Vagina (tissue), 2 donors: ENCODE measurements around the gene BTN1A1. TPM values are rescaled to one million over a fixed set of nuclear protein-coding genes. Genes with fewer than 3 reads are reported as not detected.

ENCODE experiments used
- DNase-seq, 2 donors: peaks; one replicate each; pipeline ENCODE4 v3.0.0-alpha.2; 2017; ENCODE audit errors: extremely low spot score in 2 of 2
- H3K27ac ChIP-seq: fragments of 200-600 bp; sonication (generic); one replicate; pipeline ENCODE4 v1.5.1; 2019
- H3K27me3 ChIP-seq: fragments of 200-600 bp; sonication (generic); one replicate; pipeline ENCODE4 v1.5.1; 2019
- H3K36me3 ChIP-seq, 2 donors: fragments of 200-600 bp; sonication (generic); one replicate each; pipeline ENCODE4 v1.5.1; 2017 to 2019
- H3K4me1 ChIP-seq: fragments of 200-600 bp; sonication (generic); one replicate; pipeline ENCODE4 v1.5.1; 2019
- H3K4me3 ChIP-seq, 2 donors: fragments of 200-600 bp; sonication (generic); 1 replicate in 1 of 2; 2 replicates in 1 of 2; pipeline ENCODE4 v1.5.1; 2016 to 2019
- H3K9me3 ChIP-seq: fragments of 200-600 bp; sonication (generic); one replicate; pipeline ENCODE4 v1.5.1; 2019
- POLR2A ChIP-seq, 2 donors: fragments of 450-650 bp; IDR thresholded peaks; one replicate each; pipeline ENCODE4 v1.6.1; 2017; ENCODE audit warnings: antibody characterized with exemption in 2 of 2, mild to moderate bottlenecking in 2 of 2, moderate library complexity in 2 of 2
- POLR2AphosphoS5 ChIP-seq, 2 donors: sonication (generic); formaldehyde crosslinking; IDR thresholded peaks; one replicate each; pipeline ENCODE4 v1.9.0; 2017; ENCODE audit warnings: antibody characterized with exemption in 2 of 2, mild to moderate bottlenecking in 2 of 2, low read depth in 1 of 2; ENCODE audit not compliant: insufficient read depth in 1 of 2
- intact Hi-C: fragments of 100-400 bp; cut with DNase I; formaldehyde crosslinking; loops from one replicate; pipeline ENCODE4 v1.15.1; 2023
- total RNA-seq: library from RNA; depleted of rRNA; stranded (reverse); fragments of >200 nt; gene quantifications from one replicate; pipeline ENCODE4 v1.2.3, GENCODE V29; 2016
- TF ChIP-seq, protein P1 (sequence below), 3 experiments: fragments of 450-650 bp in 2 of 3; fragments of 200-600 bp in 1 of 3; sonication (generic) in 1 of 3; IDR thresholded peaks; one replicate each; pipeline ENCODE4 v1.5.1; 2017 to 2019; ENCODE audit warnings: antibody characterized with exemption in 3 of 3, mild to moderate bottlenecking in 2 of 3, moderate library complexity in 2 of 3

BTN1A1 gene
- total RNA-seq, 1 donor from 2014 or later, result not detected

DNA sequence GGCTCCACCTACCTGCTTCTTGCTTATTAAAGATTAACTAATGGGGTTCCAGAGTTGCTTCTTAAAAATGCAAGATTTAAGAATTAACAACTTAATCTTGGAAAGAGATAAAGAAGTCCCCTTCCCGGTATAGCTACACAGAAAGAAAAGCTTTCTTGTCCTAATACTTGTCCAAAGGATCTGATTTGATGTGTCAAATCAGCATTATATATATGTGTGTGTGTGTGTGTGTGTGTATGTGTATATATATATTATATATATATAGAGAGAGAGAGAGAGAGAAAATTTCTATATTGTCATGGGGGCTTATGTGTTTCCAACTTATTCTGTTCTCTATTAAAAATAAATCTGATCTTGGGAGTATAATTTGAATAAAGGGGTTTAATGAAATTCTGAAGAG, 33.4 kb downstream of the BTN1A1 start:
- Histone ChIP-seq H3K36me3 (no peaks in the 10 kb centered on the region), H3K4me1 (peaks cover 24% of the 10 kb centered on the region), H3K27ac (peak overlapping the region; percentile 90), H3K4me3 (peak overlapping the region; percentile 75 to 81), H3K27me3 (no peaks in the 10 kb centered on the region), H3K9me3 (no peaks in the 10 kb centered on the region)
- no peak for TF ChIP-seq POLR2A (IDR thresholded peaks at IDR 0.05)
- TF ChIP-seq, protein P1, sequence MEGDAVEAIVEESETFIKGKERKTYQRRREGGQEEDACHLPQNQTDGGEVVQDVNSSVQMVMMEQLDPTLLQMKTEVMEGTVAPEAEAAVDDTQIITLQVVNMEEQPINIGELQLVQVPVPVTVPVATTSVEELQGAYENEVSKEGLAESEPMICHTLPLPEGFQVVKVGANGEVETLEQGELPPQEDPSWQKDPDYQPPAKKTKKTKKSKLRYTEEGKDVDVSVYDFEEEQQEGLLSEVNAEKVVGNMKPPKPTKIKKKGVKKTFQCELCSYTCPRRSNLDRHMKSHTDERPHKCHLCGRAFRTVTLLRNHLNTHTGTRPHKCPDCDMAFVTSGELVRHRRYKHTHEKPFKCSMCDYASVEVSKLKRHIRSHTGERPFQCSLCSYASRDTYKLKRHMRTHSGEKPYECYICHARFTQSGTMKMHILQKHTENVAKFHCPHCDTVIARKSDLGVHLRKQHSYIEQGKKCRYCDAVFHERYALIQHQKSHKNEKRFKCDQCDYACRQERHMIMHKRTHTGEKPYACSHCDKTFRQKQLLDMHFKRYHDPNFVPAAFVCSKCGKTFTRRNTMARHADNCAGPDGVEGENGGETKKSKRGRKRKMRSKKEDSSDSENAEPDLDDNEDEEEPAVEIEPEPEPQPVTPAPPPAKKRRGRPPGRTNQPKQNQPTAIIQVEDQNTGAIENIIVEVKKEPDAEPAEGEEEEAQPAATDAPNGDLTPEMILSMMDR (IDR thresholded peaks at IDR 0.05), result no peak
- TF ChIP-seq POLR2AphosphoS5 (IDR thresholded peaks at IDR 0.05; ENCODE audit: insufficient read depth in 1 of 2, low read depth in 1 of 2), result no peak
- intact Hi-C loops, result loop anchor here (10.0 kb wide), 1 partner anchor 509 kb away; a partner anchor contains a TSS
- DNase-seq, result no peak

DNA sequence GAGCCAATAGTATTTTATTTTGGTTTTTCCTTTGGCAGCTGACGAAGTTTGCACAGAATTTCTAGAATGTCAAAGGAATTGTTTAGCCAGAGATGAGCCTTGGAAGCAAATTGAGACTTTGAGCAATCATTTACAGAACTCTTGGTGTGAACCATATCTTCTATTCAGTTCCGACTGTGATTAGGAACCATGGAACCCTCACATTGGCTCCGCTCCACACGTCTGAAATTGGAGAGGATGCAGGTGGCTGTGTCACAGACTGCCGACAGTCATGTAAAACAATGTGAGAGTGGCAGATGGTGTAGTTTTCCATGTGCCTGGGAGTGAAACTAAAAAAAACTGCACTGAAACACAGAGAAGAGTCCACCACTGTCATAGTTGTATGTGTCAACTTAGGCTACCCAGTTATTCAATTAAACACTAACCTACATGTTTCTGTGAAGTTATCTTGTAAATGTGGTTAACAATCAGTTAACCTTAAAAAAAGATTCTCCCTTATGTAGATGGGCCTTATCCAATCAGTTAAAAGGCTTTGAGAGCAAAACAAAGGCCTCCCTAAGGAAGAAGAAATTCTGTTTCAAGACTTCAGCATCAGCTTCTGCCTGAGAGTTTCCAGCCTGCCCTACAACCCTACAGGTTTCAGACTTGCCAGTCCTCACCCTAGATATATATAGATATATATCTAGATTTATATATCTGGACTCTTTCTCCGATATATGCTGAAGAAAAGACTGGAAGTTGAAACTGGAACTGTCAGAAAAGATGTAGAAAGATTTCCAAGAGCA, 34.8 kb downstream of the BTN1A1 start:
- intact Hi-C loops, result loop anchor here (10.0 kb wide), 1 partner anchor 510 kb away; a partner anchor contains a TSS
- peaks cover 36% of the 10 kb centered on the region for H3K4me1 ChIP-seq
- H3K9me3 ChIP-seq, result no peaks in the 10 kb centered on the region
- H3K27ac ChIP-seq, result no peak overlapping the region
- no peaks in the 10 kb centered on the region for H3K36me3 ChIP-seq
- DNase-seq, result no peak
- no peaks in the 10 kb centered on the region for H3K27me3 ChIP-seq
- TF ChIP-seq, protein P1 (IDR thresholded peaks at IDR 0.05), result no peak
- TF ChIP-seq POLR2A (IDR thresholded peaks at IDR 0.05) (no peak), POLR2AphosphoS5 (IDR thresholded peaks at IDR 0.05; ENCODE audit: insufficient read depth in 1 of 2, low read depth in 1 of 2) (no peak)
- H3K4me3 ChIP-seq, result no peak overlapping the region

DNA sequence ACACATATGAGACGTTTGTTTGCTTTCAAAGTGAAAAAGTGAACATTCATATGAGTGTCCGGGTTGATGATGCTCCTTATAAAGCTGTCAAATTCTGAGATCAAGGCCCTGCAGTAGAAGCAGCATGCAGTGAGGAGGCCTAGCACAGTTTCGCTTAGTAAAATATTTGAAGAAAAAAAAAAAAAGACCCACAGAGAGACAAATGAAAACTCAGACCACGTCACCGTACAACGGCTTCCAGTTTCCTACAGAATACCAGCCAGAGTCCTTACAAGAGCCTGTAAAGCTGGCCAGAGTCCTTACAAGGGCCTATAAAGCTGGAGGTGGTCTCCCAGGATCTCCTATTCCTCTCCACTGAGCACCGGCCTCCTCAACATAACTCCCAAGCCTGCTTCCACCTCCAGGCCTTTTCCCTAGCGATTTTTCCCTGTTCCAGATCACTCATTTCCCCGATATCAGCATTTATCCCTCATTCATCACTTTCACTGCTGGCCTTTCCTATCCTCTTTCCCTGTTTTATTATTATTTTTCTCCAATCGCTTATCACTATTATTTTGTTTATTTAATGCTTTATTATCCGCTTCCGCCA, 36.6 kb downstream of the BTN1A1 start:
- H3K4me1 ChIP-seq, result peaks cover 36% of the 10 kb centered on the region
- no peak for DNase-seq

GRCh38 chr6:26537160-26537845, 37.2 kb downstream of the BTN1A1 start:
- Histone ChIP-seq H3K4me1 (peaks cover 36% of the 10 kb centered on the region), H3K4me3 (peak overlapping the region; percentile 71 to 74), H3K27ac (peak overlapping the region; percentile 93), H3K27me3 (no peaks in the 10 kb centered on the region), H3K36me3 (no peaks in the 10 kb centered on the region), H3K9me3 (no peaks in the 10 kb centered on the region)
- intact Hi-C loops, result loop anchor here (10.0 kb wide), 1 partner anchor 513 kb away; a partner anchor contains a TSS
- peak in 1 of 2 donors; percentile 99 for DNase-seq
- TF ChIP-seq POLR2AphosphoS5 (IDR thresholded peaks at IDR 0.05; ENCODE audit: insufficient read depth in 1 of 2, low read depth in 1 of 2) (peak; percentile 57 to 62), POLR2A (IDR thresholded peaks at IDR 0.05) (no peak)
- TF ChIP-seq, protein P1 (IDR thresholded peaks at IDR 0.05), result no peak

More for the DNA sequence above, 36.6 kb downstream of the BTN1A1 start:
- Histone ChIP-seq H3K4me3 (peak overlapping the region; percentile 71 to 74), H3K36me3 (no peaks in the 10 kb centered on the region), H3K27ac (peak overlapping the region; percentile 93), H3K9me3 (no peaks in the 10 kb centered on the region), H3K27me3 (no peaks in the 10 kb centered on the region)
- TF ChIP-seq, protein P1 (IDR thresholded peaks at IDR 0.05), result no peak
- no peak for TF ChIP-seq POLR2AphosphoS5 (IDR thresholded peaks at IDR 0.05; ENCODE audit: insufficient read depth in 1 of 2, low read depth in 1 of 2)
- no peak for TF ChIP-seq POLR2A (IDR thresholded peaks at IDR 0.05)
- intact Hi-C loops, result loop anchor here (10.0 kb wide), 1 partner anchor 512 kb away; a partner anchor contains a TSS
